Stimulated activated CD8-positive, alpha-beta memory T cell treated with anti-CD3 and anti-CD28 coated beads, Interleukin-4, amount 100 ng/mL, for 48 hours (primary cell): ENCODE data around the gene COPS6.
A peak's percentile ranks its signal among the peaks of the same experiment; 100 is the strongest.
"Not testable (repeated sequence)": the region's sequence is repeated elsewhere in the genome, so short reads cannot be mapped to it uniquely, and the experiment has no call there.

ENCODE experiments used
- DNase-seq: peaks from one replicate; pipeline ENCODE4 v3.0.0-alpha.2; 2020

The COPS6 gene

DNA sequence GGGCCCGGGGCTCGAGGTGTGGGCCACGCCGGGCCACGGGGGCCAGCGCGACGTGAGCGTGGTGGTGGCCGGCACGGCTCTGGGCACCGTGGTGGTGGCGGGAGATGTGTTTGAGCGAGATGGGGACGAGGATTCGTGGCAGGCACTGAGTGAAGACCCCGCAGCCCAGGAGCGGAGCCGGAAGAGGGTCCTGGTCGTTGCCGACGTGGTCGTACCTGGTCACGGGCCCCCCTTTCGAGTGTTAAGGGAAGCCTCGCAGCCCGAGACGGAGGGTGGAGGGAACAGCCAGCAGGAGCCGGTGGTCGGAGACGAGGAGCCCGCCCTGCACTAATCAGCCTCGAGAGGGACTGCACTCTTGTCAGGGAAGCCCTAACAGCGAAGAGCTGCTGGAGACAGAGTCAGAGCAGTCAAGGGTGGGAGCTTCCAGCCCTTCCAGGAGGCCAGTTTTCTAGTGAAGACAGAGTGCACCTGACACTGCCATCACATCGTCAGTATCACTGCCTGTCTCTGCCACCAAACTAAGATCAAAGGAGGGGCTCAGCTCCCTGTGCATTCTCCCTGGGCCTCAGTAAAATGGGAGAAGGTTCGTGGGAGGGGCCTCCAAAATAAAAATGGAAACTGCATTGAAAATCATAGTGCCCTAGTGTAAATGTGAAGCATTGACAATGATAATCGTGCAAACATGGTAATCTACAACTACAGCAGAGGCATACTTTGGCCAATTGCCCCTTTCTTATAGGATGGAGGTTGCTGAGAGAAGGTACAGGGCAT, 39.3 kb downstream of the COPS6 start:
- peak; percentile 43 for DNase-seq

- no peak for DNase-seq
These were observed 39.8 kb downstream of the COPS6 start for GRCh38 chr7:100128637-100128963.

DNA sequence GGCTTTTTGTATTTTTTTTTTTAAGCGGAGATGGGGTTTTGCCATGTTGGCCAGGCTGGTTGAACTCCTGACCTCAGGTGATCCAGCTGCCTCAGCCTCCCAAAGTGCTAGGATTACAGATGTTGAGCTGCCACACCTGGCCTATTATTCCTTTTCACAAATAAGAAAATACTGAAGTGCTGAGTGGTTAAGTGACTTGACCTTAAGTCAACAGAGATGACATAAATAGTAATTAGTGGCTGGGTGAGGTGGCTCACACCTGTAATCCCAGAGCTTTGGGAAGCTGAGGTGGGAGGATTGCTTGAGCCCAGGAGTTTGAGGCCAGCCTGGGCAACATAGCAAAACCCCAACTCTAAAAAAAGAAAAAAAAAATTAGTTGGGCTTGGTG, 41.4 kb downstream of the COPS6 start:
- not testable (repeated sequence) for DNase-seq

DNA sequence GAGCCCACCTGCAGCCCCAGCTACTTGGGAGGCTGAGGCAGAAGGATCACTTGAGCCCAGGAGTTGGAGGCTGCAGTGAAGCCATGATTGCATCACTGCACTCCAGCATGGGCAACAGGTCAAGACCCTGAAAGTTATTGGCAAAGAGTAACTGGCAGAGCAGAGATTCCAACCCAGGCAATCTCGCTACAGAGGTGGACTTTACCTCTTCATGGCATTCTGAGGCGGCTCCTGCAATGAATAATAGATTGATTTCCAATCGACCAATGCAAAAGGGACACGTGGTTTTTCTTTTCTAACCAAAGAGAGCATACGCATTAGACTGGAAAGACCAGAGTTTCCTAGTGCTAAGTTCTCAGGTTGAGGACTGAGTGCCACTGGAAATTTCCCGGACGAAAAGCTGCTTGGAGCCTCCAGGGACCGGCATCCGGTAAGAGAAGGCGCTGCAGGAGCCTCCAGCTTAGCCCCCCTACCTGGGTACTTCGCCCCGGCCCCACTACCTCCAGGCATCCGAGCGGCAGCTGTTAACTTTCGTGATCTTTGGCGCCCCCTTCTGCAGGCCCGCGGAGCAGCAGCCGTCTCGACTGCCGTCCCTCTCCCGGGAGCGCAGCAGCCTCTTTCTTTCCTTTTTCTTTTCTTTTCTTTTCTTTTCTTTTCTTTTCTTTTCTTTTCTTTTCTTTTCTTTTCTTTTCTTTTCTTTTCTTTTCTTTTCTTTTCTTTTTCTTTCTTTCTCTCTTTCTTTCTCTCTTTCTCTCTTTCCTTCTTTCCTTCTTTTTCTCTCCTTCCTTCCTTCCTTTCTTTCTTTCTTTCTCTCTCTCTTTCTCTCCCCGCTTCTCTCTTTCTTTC, 42.1 kb downstream of the COPS6 start:
- peak; percentile 94 for DNase-seq

- no peak for DNase-seq
These were observed 43.4 kb downstream of the COPS6 start for GRCh38 chr7:100132126-100132525.

DNA sequence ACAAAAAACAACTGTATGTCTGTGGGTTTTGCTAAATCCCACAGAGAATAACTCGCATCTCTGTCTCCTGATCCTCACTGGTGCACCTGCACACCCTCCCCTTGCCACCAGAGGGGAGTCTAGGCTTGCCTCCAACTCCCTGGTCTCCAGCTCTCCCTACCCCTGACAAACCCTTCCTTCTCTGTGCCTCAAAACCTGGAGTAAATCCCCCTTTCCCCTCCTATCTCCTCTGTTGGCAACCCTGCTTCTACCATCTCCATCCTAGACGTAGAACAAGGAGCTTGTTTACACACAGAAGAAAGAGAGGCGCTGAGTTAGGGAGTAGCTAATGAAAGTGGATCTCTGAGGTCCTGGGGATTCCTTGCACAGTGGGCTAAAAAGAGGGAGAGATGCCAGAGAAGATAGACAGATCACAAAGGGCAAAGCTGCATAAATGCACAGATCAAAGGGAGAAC, 44.0 kb downstream of the COPS6 start:
- DNase-seq: peak; percentile 72

DNA sequence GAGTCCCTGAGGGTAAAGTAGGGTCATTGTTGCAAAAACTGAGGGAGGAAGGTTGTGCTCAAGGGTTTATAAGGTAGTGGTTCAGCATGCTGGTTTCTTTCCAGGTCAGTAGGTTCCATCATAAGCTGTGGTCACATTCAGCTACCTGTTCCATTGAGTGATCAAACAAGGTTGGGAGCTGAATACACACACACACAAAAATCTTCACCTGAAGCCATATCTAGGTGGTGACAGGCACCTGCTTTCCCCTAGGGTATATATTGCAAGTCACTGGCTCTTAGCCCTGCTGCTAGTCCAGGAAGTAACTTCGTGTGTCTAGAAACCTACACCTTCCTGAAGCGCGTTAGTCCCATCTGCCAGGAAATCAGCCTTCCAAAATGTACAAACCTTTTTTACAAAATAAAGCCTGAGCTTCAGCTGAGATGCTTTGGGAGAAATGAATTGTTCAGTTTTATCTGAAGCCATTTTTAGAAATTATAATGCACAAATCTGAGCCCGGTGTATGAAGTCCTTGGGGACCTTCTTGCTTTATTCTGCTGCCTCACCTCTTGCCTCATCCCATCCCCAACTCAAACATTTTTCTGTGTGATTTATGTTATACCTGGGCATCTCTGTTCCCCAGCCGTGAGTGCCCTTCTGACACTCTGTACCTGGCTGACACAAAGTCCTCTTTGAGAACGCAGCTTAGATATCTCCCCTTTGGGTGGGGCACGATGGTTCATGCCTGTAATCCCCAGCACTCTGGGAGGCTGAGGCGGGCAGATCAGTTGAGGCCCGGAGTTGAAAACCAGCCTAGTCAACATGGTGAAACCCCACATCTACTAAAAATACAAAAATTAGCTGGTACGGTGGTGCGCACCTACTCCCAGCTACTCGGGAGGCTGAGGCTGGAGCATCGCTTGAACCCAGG, 49.3 kb downstream of the COPS6 start:
- no peak for DNase-seq

DNA sequence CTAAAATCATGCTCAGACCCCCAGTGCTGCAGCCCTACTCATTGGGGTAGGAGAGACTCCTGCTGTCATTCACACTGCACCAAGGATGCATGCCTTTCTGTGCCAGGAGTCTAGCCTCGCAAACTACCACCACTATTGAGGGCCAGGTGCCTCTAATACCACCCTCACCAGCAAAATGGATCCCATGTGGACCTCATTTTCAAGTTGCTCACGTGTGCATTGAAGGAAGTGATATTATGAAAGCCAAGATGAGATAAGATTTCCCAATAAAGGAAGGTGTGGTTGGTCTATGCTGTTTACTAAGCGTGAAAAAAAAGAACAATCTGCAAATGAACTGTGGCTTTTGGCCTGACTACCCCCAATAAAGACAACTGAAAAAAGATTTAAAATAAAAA, 52.8 kb downstream of the COPS6 start:
- no peak for DNase-seq
